ENCODE results near the gene RRAS2. TPM values are rescaled to one million over a fixed set of nuclear protein-coding genes. Genes with fewer than 3 reads are reported as not detected.

Gene RRAS2
- total RNA-seq, 2 experiments from 2014 or later = 54.8 to 60.0 TPM

GRCh38 chr11:14323118-14323676 lies 35.8 kb downstream of the RRAS2 start:
- Mint-ChIP-seq H3K4me3 (no peak overlapping the region), H3K27me3 (no peaks in the 10 kb centered on the region), H3K9me3 (peaks cover 2% of the 10 kb centered on the region), H3K27ac (no peak overlapping the region), H3K4me1 (peaks cover 50% of the 10 kb centered on the region), H3K36me3 (peaks cover 24% of the 10 kb centered on the region)
- ATAC-seq (ENCODE audit: low read depth) (no peak), DNase-seq (no peak)
- POLR2A ChIA-PET = no interaction called here

- POLR2A ChIA-PET = no interaction called here
- Mint-ChIP-seq H3K27ac (no peak overlapping the region), H3K4me1 (peaks cover 48% of the 10 kb centered on the region), H3K4me3 (no peak overlapping the region), H3K9me3 (peaks cover 2% of the 10 kb centered on the region), H3K27me3 (no peaks in the 10 kb centered on the region), H3K36me3 (peaks cover 26% of the 10 kb centered on the region)
- no peak for ATAC-seq (ENCODE audit: low read depth)
- DNase-seq = no peak
Observed at GRCh38 chr11:14322510-14322909, 36.5 kb downstream of the RRAS2 start.

GRCh38 chr11:14320020-14320419 lies 39.0 kb downstream of the RRAS2 start:
- peaks cover 37% of the 10 kb centered on the region for H3K36me3 Mint-ChIP-seq
- ATAC-seq (ENCODE audit: low read depth) (peak; percentile 94), DNase-seq (no peak)
- peaks cover 41% of the 10 kb centered on the region for H3K4me1 Mint-ChIP-seq
- H3K4me3 Mint-ChIP-seq = peak overlapping the region; percentile 65
- H3K27me3 Mint-ChIP-seq = no peaks in the 10 kb centered on the region
- H3K27ac Mint-ChIP-seq = peak overlapping the region; percentile 65
- H3K9me3 Mint-ChIP-seq = peaks cover 2% of the 10 kb centered on the region
- POLR2A ChIA-PET = interaction anchor here (0.6 to 1.3 kb wide), 7 partner anchors 8 to 99 kb away, joined by 3 to 8 read pairs (median 4); no protein-coding TSS in a partner anchor

- Mint-ChIP-seq H3K4me3 (no peak overlapping the region), H3K4me1 (peaks cover 38% of the 10 kb centered on the region), H3K27ac (no peak overlapping the region), H3K27me3 (no peaks in the 10 kb centered on the region), H3K36me3 (peaks cover 35% of the 10 kb centered on the region), H3K9me3 (peaks cover 2% of the 10 kb centered on the region)
- ATAC-seq (ENCODE audit: low read depth) (no peak), DNase-seq (no peak)
- POLR2A ChIA-PET = interaction anchor here (0.6 to 1.2 kb wide), 2 partner anchors 9 to 94 kb away, joined by 3 read pairs; no protein-coding TSS in a partner anchor
Observed at GRCh38 chr11:14318581-14318981, 40.4 kb downstream of the RRAS2 start.

GRCh38 chr11:14317659-14318325 lies 41.2 kb downstream of the RRAS2 start:
- H3K4me3 Mint-ChIP-seq = no peak overlapping the region
- peaks cover 2% of the 10 kb centered on the region for H3K9me3 Mint-ChIP-seq
- no peak overlapping the region for H3K27ac Mint-ChIP-seq
- peaks cover 31% of the 10 kb centered on the region for H3K36me3 Mint-ChIP-seq
- DNase-seq (no peak), ATAC-seq (ENCODE audit: low read depth) (no peak)
- H3K4me1 Mint-ChIP-seq = peaks cover 43% of the 10 kb centered on the region
- POLR2A ChIA-PET = interaction anchor here (1.2 kb wide), 1 partner anchor 8 kb away, joined by 3 read pairs; no protein-coding TSS in a partner anchor
- H3K27me3 Mint-ChIP-seq = no peaks in the 10 kb centered on the region

- Mint-ChIP-seq H3K27me3 (no peaks in the 10 kb centered on the region), H3K9me3 (no peaks in the 10 kb centered on the region), H3K36me3 (peaks cover 17% of the 10 kb centered on the region), H3K4me3 (no peak overlapping the region), H3K4me1 (peaks cover 35% of the 10 kb centered on the region), H3K27ac (no peak overlapping the region)
- POLR2A ChIA-PET = no interaction called here
- no peak for ATAC-seq (ENCODE audit: low read depth)
- no peak for DNase-seq
Observed at GRCh38 chr11:14315130-14315529, 43.9 kb downstream of the RRAS2 start.

GRCh38 chr11:14314127-14314526 lies 44.9 kb downstream of the RRAS2 start:
- no peaks in the 10 kb centered on the region for H3K9me3 Mint-ChIP-seq
- POLR2A ChIA-PET = no interaction called here
- ATAC-seq (ENCODE audit: low read depth) = no peak
- no peak for DNase-seq
- H3K4me1 Mint-ChIP-seq = peaks cover 27% of the 10 kb centered on the region
- peaks cover 17% of the 10 kb centered on the region for H3K36me3 Mint-ChIP-seq
- H3K27me3 Mint-ChIP-seq = no peaks in the 10 kb centered on the region
- H3K4me3 Mint-ChIP-seq = no peak overlapping the region
- no peak overlapping the region for H3K27ac Mint-ChIP-seq

GRCh38 chr11:14312736-14313438 lies 46.1 kb downstream of the RRAS2 start:
- H3K36me3 Mint-ChIP-seq = peaks cover 17% of the 10 kb centered on the region
- DNase-seq = no peak
- no peaks in the 10 kb centered on the region for H3K27me3 Mint-ChIP-seq
- H3K4me3 Mint-ChIP-seq = no peak overlapping the region
- POLR2A ChIA-PET = no interaction called here
- ATAC-seq (ENCODE audit: low read depth) = peak; percentile 36
- H3K27ac Mint-ChIP-seq = no peak overlapping the region
- H3K9me3 Mint-ChIP-seq = no peaks in the 10 kb centered on the region
- H3K4me1 Mint-ChIP-seq = peaks cover 23% of the 10 kb centered on the region

GRCh38 chr11:14310679-14311078 lies 48.3 kb downstream of the RRAS2 start:
- peaks cover 29% of the 10 kb centered on the region for H3K4me1 Mint-ChIP-seq
- DNase-seq (no peak), ATAC-seq (ENCODE audit: low read depth) (no peak)
- no peaks in the 10 kb centered on the region for H3K27me3 Mint-ChIP-seq
- H3K27ac Mint-ChIP-seq = no peak overlapping the region
- no peak overlapping the region for H3K4me3 Mint-ChIP-seq
- H3K9me3 Mint-ChIP-seq = no peaks in the 10 kb centered on the region
- peaks cover 7% of the 10 kb centered on the region for H3K36me3 Mint-ChIP-seq
- POLR2A ChIA-PET = no interaction called here

- Mint-ChIP-seq H3K9me3 (no peaks in the 10 kb centered on the region), H3K27ac (no peak overlapping the region), H3K4me1 (peaks cover 27% of the 10 kb centered on the region), H3K36me3 (peaks cover 2% of the 10 kb centered on the region), H3K27me3 (no peaks in the 10 kb centered on the region), H3K4me3 (no peak overlapping the region)
- POLR2A ChIA-PET = interaction anchor here (1.0 kb wide), 1 partner anchor 8 kb away, joined by 3 read pairs; no protein-coding TSS in a partner anchor
- DNase-seq = no peak
- no peak for ATAC-seq (ENCODE audit: low read depth)
Observed at GRCh38 chr11:14309425-14310192, 49.4 kb downstream of the RRAS2 start.

GRCh38 chr11:14308897-14309387 lies 50.0 kb downstream of the RRAS2 start:
- DNase-seq (no peak), ATAC-seq (ENCODE audit: low read depth) (no peak)
- peaks cover 2% of the 10 kb centered on the region for H3K36me3 Mint-ChIP-seq
- POLR2A ChIA-PET = interaction anchor here (0.6 to 1.0 kb wide), 3 partner anchors 9 to 107 kb away, joined by 3 read pairs; no protein-coding TSS in a partner anchor
- H3K9me3 Mint-ChIP-seq = no peaks in the 10 kb centered on the region
- peaks cover 27% of the 10 kb centered on the region for H3K4me1 Mint-ChIP-seq
- H3K27ac Mint-ChIP-seq = no peak overlapping the region
- H3K27me3 Mint-ChIP-seq = no peaks in the 10 kb centered on the region
- no peak overlapping the region for H3K4me3 Mint-ChIP-seq

- Mint-ChIP-seq H3K27ac (no peak overlapping the region), H3K4me1 (peaks cover 28% of the 10 kb centered on the region), H3K9me3 (no peaks in the 10 kb centered on the region), H3K4me3 (no peak overlapping the region), H3K27me3 (no peaks in the 10 kb centered on the region), H3K36me3 (peaks cover under 1% of the 10 kb centered on the region)
- DNase-seq = no peak
- POLR2A ChIA-PET = interaction anchor here (0.6 to 0.7 kb wide), 2 partner anchors 50 to 107 kb away, joined by 3 read pairs; no protein-coding TSS in a partner anchor
- peak; percentile 60 for ATAC-seq (ENCODE audit: low read depth)
Observed at GRCh38 chr11:14308114-14308896, 50.7 kb downstream of the RRAS2 start.

Measured in activated naive CD8-positive, alpha-beta T cell treated with anti-CD3 and anti-CD28 coated beads, Interleukin-2, amount 10 ng/mL, durations not matched to agents 7 days and 5 days (primary cell).